GM12874 (cell line): ENCODE data around the gene PPM1N.

ENCODE experiments used
- TF ChIP-seq, protein P1 (sequence below): IDR thresholded peaks from 2 replicates; pipeline ENCODE4 v1.5.1; 2011; ENCODE audit warnings: low read depth, mild to moderate bottlenecking, control low read depth, low read length, moderate library complexity; ENCODE audit not compliant: insufficient read depth

PPM1N gene

GRCh38 chr19:45471111-45471930, 26.9 kb upstream of the PPM1N start:
- TF ChIP-seq, protein P1, sequence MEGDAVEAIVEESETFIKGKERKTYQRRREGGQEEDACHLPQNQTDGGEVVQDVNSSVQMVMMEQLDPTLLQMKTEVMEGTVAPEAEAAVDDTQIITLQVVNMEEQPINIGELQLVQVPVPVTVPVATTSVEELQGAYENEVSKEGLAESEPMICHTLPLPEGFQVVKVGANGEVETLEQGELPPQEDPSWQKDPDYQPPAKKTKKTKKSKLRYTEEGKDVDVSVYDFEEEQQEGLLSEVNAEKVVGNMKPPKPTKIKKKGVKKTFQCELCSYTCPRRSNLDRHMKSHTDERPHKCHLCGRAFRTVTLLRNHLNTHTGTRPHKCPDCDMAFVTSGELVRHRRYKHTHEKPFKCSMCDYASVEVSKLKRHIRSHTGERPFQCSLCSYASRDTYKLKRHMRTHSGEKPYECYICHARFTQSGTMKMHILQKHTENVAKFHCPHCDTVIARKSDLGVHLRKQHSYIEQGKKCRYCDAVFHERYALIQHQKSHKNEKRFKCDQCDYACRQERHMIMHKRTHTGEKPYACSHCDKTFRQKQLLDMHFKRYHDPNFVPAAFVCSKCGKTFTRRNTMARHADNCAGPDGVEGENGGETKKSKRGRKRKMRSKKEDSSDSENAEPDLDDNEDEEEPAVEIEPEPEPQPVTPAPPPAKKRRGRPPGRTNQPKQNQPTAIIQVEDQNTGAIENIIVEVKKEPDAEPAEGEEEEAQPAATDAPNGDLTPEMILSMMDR: no peak

DNA sequence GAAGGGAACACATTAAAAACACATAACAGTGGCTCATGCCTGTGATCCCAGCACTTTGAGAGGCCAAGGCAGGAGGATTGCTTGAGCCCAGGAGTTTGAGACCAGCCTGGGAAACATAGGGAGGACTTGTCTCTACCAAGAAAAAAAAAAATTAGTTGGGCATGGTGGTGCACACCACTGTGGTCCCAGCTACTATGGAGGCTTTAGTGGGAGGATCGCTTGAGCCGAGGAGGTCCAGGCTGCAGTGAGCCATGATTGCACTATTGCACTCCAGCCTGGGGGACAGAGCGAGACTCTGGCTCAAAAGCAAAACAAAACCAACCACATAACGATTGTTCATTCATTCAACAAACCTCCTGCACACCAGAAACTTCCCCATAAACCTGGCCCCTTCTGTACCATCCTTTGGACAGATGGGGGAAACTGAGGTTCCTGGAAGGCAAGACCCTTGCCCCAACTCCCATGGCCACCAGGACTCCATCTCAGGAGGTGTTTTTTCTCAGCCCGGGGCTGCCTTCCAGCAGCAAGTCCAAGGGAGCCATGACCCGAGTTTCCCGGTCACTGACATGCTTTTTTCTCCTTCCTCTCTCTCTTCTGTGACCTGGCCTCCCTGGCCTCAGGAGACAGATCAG, 26.2 kb upstream of the PPM1N start:
- TF ChIP-seq, protein P1: no peak

- TF ChIP-seq, protein P1: no peak
These were observed 25.5 kb upstream of the PPM1N start for GRCh38 chr19:45472563-45473366.

- TF ChIP-seq, protein P1: no peak
These were observed 24.9 kb upstream of the PPM1N start for GRCh38 chr19:45473367-45473681.

DNA sequence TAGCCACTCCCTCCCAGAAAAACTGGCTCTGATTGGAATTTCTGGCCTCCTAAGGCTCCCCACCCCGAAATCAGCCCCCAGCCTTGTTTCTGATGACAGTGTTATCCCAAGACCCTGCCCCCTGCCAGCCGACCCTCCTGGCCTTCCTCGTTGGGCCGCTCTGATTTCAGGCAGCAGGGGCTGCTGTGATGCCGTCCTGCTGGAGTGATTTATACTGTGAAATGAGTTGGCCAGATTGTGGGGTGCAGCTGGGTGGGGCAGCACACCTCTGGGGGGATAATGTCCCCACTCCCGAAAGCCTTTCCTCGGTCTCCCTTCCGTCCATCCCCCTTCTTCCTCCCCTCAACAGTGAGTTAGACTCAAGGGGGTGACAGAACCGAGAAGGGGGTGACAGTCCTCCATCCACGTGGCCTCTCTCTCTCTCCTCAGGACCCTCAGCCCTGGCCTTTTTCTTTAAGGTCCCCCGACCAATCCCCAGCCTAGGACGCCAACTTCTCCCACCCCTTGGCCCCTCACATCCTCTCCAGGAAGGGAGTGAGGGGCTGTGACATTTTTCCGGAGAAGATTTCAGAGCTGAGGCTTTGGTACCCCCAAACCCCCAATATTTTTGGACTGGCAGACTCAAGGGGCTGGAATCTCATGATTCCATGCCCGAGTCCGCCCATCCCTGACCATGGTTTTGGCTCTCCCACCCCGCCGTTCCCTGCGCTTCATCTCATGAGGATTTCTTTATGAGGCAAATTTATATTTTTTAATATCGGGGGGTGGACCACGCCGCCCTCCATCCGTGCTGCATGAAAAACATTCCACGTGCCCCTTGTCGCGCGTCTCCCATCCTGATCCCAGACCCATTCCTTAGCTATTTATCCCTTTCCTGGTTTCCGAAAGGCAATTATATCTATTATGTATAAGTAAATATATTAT, 24.3 kb upstream of the PPM1N start:
- TF ChIP-seq, protein P1: no peak

DNA sequence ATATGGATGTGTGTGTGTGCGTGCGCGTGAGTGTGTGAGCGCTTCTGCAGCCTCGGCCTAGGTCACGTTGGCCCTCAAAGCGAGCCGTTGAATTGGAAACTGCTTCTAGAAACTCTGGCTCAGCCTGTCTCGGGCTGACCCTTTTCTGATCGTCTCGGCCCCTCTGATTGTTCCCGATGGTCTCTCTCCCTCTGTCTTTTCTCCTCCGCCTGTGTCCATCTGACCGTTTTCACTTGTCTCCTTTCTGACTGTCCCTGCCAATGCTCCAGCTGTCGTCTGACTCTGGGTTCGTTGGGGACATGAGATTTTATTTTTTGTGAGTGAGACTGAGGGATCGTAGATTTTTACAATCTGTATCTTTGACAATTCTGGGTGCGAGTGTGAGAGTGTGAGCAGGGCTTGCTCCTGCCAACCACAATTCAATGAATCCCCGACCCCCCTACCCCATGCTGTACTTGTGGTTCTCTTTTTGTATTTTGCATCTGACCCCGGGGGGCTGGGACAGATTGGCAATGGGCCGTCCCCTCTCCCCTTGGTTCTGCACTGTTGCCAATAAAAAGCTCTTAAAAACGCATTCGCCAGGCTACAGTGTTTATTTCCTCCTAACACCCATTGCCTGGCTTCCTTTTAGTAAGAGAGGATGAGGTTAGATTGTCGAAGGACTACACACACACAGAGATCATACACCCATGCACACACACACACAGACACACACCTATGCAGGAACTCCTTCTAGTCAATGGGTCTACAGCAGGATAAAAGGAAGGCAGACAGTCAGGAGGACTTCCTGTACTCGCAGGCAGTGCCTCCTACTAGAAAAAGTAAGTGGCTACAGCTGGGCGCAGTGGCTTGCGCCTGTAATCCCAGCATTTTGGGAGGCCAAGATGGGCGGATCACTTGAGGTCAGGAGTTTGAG, 23.4 kb upstream of the PPM1N start:
- TF ChIP-seq, protein P1: no peak
